ENCODE results near the gene YDJC. TPM values are rescaled to one million over a fixed set of nuclear protein-coding genes. Genes with fewer than 3 reads are reported as not detected.
A peak's percentile ranks its signal among the peaks of the same experiment; 100 is the strongest.
"Not testable (repeated sequence)": the region's sequence is repeated elsewhere in the genome, so short reads cannot be mapped to it uniquely, and the experiment has no call there.

Gene YDJC
- total RNA-seq, 1 experiment from 2014 or later, result 160 TPM

- peak; percentile 84 for DNase-seq (ENCODE audit: low spot score)
These were observed 22.3 kb upstream of the YDJC start for GRCh38 chr22:21652010-21652546.

GRCh38 chr22:21651521-21652009 lies 21.7 kb upstream of the YDJC start:
- no peak for DNase-seq (ENCODE audit: low spot score)

DNA sequence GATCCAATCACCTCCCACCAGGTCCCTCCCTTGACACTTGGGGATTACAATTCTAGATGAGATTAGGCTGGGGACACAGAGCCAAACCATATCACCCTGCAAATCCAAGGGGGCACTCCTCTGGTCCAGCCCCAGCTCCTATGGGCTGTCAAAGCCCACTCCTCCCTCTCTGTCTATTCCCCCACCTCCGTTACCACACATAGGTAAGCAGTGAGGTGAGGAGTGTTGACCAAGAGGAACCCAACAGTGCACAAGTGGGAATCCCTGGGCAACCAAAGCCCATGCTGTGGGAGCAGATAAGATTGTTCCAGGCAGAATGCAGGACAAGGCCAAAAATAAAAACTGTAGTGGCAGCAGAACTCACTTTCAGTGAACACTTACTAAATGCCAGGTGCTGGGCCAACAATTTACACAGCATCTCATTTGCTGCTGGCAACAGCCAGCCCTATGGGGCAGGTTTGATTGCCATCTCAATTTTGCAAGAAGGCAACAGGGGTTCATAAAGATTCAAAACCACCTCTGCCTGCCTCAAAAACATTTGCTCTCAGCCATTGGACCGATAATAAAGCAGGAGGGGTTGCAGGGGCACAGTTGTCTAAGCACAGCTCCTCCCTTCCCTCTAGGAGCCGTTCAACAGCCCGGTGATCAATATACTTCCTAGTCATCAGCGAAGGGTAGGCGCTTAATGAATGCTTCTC lies 21.1 kb upstream of the YDJC start:
- DNase-seq (ENCODE audit: low spot score), result no peak

GRCh38 chr22:21650280-21650679 lies 20.5 kb upstream of the YDJC start:
- DNase-seq (ENCODE audit: low spot score), result no peak

DNA sequence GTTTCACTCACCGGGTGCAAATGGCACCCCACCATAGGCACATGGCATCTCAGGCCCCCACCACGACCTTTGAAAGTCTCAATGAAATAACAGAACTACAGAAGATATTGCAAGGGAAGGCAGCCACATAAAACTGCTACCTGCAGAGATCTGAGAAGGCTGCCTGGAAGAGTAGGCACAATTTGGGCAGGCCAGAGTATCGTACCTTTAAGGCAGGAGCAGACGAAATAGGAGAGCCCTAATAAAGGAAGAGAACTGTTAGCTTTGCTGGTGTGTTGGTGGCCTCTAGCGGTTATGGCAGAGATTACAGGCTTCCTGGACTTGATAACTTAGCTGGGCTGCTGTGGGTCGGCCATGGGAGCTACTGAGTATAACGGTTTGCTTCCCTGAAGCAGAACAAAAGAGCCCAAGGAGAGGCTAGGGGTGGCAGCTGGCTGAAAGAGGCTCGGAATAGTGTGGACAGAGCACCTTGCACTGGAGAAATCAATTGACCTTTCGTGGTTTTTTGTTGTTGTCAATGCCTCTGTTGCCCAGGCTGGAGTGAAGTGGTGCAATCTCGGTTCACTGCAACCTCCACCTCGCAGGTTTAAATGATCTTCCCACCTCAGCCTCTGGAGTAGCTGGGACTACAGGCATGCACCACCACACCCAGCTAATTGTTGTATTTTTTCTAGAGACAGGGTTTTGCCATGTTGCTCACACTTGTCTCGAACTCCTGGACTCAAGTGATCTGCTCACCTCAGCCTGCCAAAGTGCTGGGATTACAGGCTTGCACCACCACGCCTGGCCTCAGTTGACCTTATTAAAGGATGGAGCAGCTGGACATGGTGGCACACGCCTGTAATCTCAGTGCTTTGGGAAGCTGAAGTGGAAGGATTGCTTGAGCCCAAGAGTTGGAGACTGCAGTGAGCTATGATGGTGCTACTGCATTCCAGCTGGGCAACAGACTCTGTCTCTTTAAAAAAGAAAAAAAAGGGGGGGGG lies 17.1 kb upstream of the YDJC start:
- peak; percentile 85 for DNase-seq (ENCODE audit: low spot score)

- not testable (repeated sequence) for DNase-seq (ENCODE audit: low spot score)
These were observed 15.7 kb upstream of the YDJC start for GRCh38 chr22:21645513-21645912.

DNA sequence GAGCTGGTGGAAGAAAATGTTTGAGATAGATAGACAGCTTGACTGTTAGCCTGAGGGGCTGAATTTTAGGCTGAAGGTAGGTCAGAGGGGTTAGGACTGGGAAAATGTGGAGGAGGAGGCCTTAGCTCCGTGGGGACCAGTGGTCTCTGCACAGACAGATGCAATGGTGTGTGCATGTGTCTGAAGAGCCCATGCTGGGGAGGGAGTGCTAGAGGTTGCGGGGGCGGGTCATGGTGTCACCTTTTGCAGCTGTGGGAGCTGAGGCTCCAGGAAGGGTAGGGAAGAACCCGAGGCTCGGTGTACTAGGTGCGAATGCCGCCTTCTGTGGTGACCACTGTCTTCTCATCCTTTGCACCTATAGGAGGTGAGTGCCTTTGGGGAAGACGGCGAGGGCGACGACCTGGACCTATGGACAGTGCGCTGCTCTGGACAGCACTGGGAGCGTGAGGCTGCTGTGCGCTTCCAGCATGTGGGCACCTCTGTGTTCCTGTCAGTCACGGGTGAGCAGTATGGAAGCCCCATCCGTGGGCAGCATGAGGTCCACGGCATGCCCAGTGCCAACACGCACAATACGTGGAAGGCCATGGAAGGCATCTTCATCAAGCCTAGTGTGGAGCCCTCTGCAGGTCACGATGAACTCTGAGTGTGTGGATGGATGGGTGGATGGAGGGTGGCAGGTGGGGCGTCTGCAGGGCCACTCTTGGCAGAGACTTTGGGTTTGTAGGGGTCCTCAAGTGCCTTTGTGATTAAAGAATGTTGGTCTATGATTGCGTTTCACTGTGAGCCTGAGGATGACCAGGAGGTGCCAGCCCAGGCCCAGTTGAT lies 13.9 kb upstream of the YDJC start:
- no peak for DNase-seq (ENCODE audit: low spot score)

GRCh38 chr22:21642584-21643448 lies 13.0 kb upstream of the YDJC start:
- DNase-seq (ENCODE audit: low spot score), result peak; percentile 65

- peak; percentile 94 for DNase-seq (ENCODE audit: low spot score)
These were observed 12.2 kb upstream of the YDJC start, which contains the start of gene SDF2L1 for GRCh38 chr22:21641789-21642583. TSS of gene SDF2L1 (plus strand) at chr22:21642302. CDS start at chr22:21642337, 35 bp downstream.

DNA sequence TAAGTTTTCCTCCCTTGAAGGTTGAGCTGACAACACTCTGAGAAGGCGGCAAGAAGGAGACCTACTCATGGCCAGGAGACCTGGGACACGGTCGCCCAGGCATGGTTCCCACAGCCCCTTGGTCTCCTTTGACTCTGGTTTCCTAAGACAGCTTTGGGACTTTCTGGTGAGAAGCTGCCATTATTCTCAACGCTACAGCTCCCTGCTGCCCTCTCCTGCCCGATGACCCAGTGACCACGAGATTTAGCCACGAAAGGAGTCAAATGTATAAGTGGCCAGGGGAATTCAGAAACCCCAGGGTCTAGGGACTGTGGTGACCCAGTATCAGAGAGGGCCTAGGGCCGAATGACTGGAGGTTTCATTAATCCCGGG lies 11.6 kb upstream of the YDJC start:
- DNase-seq (ENCODE audit: low spot score), result peak; percentile 70

- no peak for DNase-seq (ENCODE audit: low spot score)
These were observed 11.0 kb upstream of the YDJC start for GRCh38 chr22:21640810-21641209.

- DNase-seq (ENCODE audit: low spot score), result no peak
These were observed 9.5 kb upstream of the YDJC start for GRCh38 chr22:21639359-21639758.

- not testable (repeated sequence) for DNase-seq (ENCODE audit: low spot score)
These were observed 7.6 kb upstream of the YDJC start for GRCh38 chr22:21637450-21637849.

DNA sequence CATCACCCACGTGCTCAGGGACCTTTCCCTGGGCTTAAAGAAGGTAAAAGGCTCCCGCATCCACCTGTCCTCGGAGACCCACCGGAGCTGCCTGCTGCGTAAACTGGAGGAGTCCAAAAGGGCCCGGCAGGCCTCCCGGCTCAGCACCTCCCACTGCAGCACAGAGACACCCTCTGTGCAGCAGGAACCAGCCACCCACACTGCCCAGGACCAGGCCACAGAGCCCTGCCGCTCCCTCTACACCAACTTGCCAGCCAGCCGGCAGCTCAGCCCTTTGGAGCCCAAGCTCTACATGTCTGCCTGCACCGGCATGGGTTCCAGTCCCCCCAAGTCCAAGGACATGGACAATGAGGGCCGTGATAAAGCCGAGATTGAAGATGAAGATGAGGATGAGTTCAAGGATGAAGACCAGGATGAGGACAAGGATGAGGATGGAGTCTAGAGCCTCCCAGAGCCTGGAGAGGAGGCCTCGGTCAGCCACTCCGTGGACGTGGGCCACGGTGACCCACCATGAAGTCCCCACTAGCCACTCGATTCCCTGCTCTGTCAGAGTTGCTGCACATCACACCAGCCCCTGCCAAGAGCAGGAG lies 6.9 kb upstream of the YDJC start:
- DNase-seq (ENCODE audit: low spot score), result no peak

GRCh38 chr22:21635771-21636510 lies 6.1 kb upstream of the YDJC start:
- no peak for DNase-seq (ENCODE audit: low spot score)

GRCh38 chr22:21634844-21635243 lies 5.0 kb upstream of the YDJC start:
- no peak for DNase-seq (ENCODE audit: low spot score)

DNA sequence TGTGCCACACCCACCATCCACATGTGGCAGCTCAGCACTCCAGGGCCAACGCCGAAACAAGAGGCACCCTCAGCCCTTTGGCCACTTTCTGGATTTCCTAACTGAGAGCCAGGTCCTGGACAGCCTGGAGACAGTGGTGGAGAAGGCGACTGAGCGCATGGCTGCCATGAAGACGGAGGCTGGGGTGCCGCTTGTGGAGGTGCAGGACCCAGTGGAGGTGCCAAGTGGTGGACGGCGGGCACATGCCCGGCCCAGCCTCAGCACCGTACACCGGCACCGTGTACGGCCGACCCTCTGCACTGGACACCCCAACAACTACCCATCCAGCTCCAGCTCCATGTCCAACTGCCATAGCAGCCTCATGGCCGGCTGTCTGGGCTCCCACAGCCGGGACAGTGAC lies 4.3 kb upstream of the YDJC start:
- no peak for DNase-seq (ENCODE audit: low spot score)

- DNase-seq (ENCODE audit: low spot score), result no peak
These were observed 3.7 kb upstream of the YDJC start for GRCh38 chr22:21633481-21633880.

Measured in HT-29 (cell line).